GM21447 (cell line): ENCODE results near the gene DBF4.
"Not testable (repeated sequence)": the region's sequence is repeated elsewhere in the genome, so short reads cannot be mapped to it uniquely, and the experiment has no call there.

Source experiments
- ATAC-seq: cut with Tn5 transposase; IDR thresholded peaks from one replicate; pipeline ENCODE4 v1.9.1; 2021; ENCODE audit not compliant: unreplicated experiment

The DBF4 gene

DNA sequence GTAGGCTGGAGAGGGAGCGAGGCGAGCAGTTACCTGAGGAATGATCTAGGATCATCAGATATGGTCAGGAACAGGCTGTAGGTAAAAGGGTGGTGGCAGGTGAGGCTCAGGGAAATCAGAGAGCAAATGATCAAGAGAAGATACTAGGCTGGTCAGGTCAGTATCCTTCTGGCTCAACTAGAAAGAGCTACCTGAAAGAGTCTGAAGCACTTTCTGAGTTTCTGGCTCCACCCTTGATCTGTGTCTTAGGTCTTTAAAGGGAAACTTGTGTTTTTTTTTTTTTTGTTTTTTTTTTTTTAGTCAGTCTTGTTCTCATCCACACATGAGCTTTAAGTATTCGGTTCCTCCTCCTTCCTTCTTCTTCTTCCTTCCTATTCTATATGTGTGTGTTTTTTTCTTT lies 68.3 kb downstream of the DBF4 start:
- no peak for ATAC-seq

DNA sequence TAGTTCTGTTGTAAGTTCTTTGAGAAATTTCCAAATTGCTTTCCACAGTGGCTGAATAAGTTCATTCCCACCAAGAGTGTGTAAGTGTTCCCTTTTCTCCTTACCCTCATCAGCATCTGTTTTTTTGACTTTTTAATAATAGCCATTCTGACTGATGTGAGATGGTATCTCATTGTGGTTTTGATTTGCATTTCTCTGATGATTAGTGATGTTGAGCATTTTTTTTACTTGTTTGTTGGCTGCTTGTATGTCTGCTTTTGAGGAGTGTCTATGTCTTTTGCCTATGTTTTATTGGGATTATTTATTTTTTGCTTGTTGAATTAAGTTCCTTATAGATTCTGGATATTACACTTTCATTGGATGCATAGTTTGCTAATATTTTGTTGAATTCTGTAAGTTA lies 69.6 kb downstream of the DBF4 start:
- ATAC-seq: not testable (repeated sequence)

DNA sequence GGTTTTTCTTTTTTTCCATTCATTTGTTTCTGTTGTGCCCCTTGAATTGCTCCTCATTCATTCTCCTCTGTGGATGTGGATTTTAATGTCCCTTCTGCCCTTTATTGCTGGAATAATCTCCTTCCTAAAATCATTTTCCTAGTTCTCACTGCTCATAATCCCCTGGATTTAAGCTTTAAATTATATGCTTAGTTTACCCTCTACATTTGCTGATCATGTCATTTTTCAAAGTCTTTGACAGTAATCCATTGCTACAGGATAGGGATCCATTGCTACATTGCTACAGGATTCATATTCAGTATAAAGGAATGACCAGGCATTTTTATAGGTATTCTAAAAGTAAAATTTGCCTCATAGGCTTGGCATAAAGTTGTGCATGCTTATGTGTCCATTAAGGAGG lies 72.1 kb downstream of the DBF4 start:
- ATAC-seq: no peak
